Measurements from ENCODE around the gene IPO13.

Gene IPO13

DNA sequence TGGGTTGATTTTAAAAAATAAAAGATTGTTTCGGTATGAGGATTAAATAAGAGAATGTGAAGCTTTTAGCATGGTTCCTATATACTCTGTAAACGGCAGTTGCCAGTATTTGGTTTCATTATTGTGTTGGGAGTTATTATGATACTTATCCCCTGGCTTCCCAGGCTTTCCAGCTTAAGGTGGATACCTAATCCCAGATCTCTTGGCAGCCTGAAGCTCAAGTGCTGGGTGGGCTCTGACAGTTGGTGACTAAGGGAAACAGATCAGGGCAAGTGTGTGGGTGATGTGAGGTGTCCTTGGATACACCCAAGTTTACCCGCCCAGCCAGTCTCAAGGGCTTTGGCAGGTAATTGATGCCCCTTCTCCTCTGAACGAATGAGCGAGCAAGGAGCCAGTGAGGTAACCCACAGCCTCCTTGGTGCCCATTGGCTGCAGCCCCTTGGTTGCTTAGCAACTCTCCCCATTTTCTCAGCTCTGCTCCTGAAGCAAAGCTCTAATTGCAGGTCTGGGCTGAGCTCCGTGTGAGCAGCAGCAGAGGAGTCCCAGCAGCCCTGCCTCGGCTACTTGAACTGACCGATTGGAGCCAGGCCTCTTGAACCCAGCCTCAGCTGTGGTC is 6.1 kb downstream of the IPO13 start:
- no peak for DNase-seq

DNA sequence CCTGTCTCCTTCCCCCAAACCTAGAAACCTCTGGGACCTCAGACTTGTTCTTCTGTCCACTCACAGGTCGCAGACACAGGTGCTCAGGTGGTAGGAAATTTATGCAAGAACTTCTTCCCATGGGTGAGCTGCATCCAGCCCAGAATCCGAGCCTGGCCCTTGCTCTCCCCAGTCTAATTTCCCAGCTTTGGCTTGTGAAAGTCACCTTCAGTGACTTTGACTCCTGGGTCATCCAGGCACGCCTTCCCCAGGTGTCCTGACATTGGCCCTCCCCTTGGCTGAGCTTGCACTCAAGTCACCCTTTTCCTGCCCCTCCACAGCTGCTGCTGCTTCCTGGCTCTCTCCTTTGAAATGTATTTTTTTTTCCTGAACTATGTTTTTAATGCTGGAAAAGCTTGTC is 6.6 kb downstream of the IPO13 start:
- no peak for DNase-seq

DNA sequence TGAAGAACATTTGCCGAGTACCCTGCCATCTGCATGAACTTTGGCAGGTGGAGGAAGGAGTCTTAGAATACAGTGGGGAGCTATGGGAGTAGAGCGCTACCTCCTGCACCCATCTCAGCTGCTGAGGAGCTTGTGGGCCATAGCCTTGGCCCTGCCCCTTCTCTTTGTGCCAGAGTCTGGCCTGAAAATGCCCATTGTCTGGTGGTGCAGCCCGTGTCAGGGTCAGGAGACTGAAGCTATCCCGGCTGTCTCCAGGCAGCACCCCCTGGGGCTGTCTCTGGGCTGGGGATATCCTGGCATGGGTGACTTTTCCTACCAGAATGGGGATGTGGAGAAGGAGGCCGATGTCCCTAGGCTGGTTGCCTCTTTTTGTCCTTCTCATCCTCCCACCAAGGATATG is 7.3 kb downstream of the IPO13 start:
- DNase-seq: no peak

DNA sequence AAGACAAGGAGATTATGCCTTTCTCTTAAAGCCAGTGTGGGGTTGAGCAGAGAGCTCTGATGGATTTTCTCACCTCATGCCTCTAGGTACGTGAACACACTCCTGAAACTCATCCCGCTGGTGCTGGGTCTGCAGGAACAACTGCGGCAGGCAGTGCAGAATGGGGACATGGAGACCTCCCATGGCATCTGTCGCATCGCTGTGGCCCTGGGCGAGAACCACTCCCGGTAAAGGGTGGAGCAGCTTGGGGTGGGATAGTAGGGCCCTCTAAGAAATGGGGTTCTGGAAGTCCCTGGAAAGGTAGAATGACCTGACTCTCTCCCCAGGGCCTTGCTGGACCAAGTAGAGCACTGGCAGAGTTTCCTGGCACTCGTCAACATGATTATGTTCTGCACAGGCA is 9.5 kb downstream of the IPO13 start:
- no peak for DNase-seq

DNA sequence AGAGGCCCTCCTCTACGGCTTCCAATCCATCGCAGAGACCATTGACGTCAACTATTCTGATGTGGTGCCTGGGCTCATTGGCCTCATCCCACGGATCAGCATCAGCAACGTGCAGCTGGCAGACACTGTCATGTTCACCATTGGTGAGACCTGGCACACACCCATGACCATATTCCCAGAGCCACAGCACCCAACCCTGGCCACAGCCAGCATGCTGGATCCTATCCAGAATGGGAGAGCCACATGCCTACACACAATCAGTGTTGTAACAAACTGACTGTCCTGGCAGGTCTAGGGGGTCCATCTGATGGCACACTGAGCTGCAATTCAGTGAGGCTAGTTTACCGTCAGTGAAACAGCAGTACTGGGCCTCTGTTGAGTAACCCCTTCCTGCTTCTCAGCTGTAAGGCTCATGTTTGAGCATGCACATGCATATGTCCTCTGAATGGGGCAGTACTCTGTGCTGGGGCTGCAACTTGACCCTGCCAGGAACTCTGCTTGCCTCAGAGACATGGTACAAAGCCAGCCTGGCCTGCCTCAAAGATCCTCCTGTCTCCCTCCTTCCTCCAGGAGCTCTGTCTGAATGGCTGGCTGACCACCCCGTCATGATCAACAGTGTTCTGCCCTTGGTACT is 10.8 kb downstream of the IPO13 start:
- DNase-seq: no peak

DNA sequence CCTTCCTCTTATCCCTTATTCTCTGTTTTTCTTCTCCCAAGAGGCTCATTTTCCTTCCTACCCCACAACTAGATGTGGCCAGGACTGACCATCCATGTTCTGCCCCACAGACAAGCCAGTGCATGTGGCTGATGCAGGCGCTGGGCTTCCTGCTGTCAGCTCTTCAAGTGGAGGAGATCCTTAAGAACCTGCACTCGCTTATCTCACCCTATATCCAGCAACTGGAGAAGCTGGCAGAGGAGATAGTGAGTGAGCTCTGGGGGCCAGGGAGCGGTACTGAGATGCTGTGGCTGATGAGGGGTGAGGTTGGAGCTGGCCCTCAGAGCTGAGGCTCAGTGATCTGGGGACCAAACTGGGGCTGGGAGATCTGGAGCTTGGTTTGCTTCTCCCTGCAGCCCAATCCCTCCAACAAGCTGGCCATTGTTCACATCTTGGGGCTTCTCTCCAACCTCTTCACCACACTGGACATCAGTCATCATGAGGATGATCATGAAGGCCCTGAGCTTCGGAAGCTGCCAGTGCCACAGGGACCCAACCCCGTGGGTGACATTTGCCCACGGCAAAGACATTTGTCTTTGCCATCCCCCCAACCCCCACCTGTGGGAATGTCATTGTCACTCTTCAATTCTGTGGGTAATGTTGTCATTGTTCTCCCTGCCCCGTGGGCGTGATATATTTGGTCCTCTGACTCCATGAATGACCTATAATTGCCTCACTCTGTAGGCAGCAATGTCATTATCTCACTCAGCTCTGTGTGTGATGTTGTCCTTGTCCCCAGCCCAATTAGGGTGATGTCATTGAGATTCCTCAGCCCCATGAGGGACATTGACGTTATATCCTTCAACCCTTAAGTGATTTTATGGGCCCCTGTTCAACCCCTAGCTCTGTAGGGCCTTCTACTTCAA is 11.9 kb downstream of the IPO13 start:
- DNase-seq: no peak

DNA sequence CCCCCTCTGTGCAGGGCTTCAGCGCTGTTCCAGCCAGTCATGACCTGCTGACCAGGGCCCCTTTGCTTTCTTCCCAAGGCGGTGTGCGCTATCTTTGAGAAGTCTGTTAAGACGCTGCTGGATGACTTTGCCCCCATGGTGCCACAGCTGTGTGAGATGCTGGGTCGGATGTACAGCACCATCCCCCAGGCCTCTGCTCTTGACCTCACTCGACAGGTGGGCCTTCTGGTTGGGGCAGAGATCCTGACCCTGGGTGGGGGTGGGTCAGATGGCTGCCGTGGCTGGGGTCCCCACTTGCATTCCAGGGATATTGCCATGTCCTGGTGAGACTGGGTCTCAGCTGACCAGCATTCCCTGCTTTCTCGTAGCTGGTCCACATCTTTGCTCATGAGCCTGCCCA is 14.0 kb downstream of the IPO13 start:
- DNase-seq: no peak

DNA sequence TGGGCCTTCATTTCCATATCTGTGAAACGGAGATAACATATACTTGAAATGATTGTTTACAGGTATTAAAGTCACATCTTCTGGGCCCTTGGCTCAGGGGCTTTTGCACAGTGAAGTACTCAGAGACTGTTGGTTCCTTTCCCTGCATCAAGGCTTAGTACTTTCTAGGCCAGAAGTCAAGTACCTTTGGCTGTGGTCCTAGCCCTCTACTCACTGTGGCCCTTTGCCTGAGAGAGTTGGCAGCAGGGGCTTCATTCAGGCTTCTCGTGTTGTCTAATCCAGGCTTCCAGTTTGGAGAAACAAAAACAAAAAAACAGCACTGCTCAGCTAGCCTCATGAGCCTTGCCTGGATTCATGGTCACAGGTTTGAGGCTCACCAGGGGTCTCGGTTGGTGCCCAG is 14.9 kb downstream of the IPO13 start:
- no peak for DNase-seq

DNA sequence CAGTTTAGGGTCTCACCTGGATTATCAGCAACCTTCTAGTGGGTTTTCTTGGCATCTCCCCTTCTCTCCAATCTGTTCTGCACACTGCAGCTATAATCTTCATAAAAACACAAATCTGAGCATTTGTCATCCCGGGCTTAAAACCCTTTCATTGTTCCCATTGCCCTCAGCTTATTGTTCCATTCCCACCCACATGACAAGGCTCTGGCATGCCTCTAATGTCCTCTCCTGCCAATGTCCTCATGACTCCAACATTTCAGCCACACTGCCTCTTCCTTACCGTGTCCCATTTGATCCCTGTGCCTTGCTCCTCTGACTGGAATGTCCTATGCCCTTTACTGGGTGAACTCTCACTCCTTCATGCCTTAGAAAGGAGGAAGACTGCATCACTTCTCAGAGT is 15.6 kb downstream of the IPO13 start:
- DNase-seq: no peak

DNA sequence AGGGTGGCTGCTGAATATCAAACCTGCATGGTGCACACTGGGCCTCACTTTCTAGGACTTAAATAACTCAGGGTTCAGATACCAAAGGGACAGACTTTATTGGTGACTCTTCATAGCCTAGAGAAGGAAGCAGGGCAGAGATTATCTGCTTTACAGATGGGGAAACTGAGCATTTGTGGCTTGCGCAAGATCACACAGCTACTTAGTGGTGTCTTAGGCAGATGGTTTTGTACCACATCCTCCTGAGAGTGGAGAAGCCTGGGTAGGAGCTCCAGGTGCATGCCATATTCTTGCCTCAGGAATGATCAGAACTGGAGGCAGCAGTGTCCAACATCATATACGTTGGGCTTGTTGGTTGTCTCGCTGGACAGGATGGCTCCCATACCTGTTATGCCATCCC is 16.3 kb downstream of the IPO13 start:
- DNase-seq: no peak

DNA sequence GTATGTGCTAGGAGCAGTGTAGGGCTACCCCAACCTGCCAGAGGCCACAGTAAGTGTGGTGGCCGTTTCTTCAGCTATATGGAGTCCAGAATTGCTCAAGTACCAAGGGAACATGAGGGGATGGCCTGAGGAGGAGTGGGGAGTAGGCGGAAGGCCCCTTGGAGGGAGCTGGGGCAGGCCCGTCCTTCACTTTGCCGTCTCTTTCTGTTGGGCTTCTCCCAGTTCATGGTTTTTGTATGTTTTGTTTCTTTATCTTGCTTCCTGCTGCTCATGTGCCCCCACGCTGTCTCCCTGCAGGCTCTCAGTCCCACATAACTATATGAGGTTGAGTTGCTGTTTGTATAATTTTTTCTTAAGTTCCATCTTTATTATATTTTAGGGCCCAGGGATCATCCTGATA is 17.1 kb downstream of the IPO13 start:
- no peak for DNase-seq

DNA sequence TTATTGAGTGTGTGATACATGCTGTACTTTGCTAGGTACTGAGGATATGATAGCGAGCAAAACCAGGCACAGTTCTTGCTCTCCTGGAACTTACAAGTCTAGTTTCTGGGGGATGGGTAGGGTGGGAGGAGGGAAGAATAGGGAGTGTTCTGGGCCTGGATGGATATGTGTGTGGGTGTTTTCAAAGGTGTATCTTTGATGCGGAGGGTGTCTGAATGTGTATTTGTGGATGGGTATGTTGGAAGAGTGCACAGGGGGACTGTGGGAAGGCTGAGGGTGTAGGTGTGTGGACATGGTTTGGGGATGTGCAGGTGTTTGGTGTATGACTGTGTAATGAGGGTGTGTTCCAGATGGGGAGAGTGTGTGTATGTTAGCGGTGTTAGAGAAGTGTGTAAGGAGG is 18.6 kb downstream of the IPO13 start:
- no peak for DNase-seq

DNA sequence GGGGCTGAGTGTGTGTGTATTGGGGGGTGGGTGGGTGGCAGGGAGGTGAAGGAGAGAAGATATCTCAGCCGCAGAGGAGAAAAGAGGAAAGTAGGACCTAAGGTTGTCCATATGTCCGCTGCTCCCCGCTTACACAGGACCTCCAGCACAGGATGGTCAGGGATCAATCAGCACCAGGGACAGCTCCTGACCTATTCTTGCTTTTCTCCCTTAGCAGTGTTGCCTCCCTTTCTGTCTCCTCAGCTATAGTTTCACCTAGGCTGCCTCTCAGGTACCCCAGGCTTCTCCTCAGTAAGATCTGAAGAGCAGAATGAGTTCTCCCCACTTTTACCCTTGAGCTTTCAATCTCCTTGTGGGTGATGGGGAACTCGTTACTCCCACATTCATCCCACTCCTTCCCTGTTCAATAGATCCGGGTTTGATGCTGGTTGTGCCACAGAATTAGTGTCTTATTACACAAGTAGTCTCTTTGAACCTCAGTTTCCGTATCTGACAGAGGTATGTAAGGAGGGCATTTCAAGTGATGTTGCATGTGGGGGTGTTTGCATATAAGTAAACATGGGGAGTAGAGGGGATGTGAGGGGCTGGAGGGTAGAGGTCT is 21.7 kb downstream of the IPO13 start:
- no peak for DNase-seq

DNA sequence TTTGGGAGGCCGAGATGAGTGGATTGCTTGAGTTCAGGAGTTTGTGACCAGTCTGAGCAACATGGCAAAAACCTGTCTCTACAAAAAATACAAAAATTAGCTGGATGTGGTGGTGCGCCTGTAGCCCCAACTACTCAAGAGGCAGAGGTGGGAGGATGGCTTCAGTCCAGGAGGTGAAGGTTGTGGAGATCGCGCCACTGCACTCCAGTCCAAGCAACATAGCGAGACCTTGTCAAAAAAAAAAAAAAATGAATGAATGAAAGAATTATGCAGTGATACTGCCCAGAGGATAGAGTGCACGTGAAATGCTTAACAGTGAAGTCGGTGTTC is 22.6 kb downstream of the IPO13 start:
- DNase-seq: no peak

DNA sequence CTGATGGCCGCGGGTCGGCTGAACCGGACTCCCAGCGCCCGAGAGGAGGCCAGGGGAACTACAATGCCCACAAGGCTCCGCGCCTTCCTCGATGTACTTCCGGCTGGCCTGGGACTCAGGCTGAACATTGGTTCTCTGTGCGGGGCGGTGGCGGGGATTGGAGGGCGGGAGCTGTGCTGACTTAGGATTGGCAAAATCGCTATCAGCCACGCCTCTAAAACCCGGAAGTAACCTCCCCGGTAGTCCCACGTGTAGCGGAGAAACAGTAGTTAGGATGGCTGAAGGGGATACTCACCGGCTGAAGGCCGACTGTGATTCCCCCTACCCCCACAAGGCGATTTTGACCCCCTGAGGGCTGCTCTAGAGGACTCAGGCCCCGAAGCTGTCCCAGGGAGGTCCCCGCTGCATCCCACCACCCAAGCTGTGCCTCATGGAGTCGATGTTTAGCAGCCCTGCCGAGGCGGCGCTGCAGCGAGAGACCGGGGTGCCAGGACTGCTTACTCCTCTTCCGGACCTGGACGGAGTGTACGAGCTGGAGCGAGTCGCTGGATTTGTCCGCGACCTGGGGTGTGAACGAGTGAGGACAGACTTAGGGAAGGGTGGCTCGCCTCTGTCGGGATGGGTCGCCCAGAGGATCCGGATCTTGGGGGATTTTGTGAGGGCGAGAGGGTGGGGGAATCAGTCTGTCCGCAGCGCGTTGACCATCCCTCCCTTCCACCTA is 23.2 kb downstream of the IPO13 start, which contains the start of gene DPH2:
Gene DPH2 (plus strand): TSS at position 265 of the 721 bp plus-strand sequence. CDS start 166 bp downstream, at position 431.
- peak; percentile 97 for DNase-seq

DNA sequence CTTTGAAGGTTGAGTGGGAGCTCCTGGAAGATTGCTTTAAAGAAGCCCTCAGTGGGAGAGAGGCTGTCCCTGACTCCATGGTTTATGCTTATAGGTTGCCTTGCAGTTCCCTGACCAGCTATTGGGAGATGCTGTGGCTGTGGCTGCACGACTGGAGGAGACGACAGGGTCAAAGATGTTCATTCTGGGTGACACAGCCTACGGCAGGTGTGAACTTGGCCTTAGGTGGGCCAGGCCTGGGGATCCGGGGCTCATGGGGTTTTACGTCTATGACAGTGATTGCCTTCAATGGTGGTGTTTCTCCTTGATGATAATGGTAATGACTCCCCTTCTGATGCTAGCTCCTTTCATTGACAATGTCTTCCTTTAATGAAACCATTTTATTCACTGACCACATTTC is 23.8 kb downstream of the IPO13 start:
- no peak for DNase-seq

DNA sequence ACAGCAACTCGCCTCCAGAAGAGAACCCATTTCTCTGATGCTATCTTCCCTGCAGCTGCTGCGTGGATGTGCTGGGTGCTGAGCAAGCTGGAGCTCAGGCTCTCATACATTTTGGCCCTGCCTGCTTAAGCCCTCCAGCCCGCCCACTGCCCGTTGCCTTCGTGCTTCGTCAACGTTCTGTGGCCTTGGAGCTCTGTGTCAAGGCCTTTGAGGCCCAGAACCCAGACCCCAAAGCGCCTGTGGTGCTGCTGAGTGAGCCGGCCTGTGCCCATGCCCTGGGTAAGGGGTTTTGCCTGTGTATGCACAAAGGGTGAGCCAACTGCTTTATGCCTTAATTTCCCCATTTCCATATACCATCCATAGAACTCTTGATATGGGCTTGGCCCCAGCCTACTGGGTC is 24.2 kb downstream of the IPO13 start:
- DNase-seq: no peak

DNA sequence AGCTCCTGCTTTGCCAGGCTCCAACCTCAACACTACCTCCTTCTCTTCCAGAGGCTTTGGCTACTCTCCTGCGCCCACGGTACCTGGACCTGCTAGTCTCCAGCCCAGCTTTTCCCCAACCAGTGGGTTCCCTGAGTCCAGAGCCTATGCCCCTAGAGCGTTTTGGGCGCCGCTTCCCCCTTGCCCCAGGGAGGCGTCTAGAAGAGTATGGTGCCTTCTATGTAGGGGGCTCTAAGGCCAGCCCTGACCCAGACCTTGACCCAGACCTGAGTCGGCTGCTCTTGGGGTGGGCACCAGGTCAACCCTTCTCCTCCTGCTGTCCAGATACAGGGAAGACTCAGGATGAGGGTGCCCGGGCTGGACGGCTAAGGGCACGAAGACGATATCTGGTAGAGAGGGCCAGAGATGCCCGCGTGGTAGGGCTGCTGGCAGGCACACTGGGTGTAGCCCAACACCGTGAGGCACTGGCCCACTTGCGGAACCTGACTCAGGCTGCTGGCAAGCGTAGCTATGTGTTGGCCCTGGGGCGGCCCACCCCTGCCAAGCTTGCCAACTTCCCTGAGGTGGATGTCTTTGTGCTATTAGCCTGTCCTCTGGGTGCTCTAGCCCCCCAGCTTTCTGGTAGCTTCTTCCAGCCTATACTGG is 24.7 kb downstream of the IPO13 start:
- DNase-seq: no peak

DNA sequence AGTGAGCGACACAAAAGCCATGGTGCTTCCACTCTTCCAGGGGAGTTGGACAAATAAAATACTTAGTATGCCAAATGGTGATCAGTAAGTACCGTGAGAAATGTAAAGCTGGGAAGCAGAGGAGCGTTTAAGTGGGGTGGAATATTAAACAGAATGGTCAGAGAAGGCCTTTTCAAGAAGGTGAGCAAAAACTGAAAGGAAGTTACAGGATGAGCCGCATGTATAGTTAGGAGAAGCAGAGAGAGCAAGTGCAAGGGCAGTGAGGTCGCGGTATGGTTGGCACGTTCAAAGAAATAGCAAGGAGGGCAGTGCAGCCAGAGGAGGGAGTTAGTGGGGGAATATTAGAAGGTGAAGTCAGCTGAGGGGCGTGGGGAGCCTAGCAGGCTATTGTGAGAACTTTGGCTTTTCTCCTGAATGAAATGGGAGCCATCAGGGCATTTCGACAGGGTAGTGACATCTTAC is 27.3 kb downstream of the IPO13 start:
- no peak for DNase-seq

DNA sequence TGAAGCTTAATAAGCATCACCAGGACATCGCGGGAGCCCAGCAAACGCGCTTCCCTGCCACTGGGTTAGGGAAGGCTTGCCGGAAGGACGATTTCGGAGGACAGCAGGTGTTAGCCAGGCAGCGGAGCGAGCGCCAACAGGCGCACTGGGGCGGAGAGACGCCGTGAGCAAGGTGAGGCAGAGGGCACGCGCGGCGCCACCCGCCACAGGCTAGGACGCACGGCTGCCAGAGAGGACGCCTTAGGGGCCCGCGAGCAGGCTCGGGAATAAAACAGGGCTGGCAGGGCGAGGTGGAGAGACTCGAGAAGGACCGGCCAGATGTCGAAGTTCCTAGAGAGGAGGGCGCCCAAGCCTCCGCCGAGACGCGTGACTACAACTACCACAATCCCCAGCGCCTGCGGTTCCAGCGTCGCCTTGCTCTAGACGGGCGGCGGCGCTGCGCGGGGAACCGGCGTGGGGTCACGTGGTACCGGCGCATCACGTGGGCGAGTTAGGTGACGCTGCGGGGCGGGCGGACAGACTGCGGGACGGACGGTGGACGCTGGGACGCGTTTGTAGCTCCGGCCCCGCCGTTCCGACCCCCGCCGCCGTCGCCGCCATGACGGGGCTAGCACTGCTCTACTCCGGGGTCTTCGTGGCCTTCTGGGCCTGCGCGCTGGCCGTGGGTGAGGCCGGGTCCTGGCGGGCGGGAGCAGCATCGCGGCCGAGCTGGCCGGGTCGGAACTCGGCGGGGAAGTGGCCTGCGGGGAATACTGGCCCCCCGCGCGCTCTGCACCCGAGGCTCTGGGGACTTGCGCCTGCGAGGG is 27.9 kb downstream of the IPO13 start, which contains the start of gene ATP6V0B:
Gene ATP6V0B (plus strand): TSS at position 518 of the 806 bp plus-strand sequence. CDS start 81 bp downstream, at position 599.
- peak; percentile 98 for DNase-seq

DNA sequence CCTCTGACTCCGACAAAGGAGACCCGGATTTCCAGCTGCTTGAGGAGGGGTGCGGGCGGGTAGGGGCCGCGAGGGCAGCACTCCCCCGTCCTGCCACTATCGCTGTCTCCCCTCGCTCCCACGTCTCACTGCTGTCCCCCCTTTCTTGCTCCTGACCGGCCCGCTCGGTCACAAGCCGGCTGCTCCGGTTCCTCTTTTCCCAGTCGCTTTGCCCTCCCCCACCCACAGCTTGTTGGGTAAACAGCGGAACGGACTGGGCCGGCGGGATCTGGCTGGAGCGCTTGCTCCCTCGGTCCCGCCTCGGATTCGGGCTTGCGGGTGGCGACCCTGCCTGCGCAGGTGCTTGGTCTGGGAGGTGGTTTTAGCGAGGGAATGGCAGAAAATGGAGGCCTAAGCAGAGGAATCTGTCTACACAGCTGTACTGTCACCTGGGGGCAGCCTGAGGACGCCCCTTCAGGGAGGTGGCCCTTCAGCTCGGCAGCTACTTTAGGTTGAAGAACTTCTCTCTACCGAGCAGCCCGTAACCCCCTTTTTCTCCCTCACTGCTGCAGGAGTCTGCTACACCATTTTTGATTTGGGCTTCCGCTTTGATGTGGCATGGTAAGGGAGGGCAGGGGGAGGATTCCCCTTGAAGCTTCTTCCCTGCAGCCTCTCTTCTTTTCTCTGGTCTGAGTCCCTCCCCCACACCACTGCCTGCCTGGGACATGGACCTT is 28.7 kb downstream of the IPO13 start:
- DNase-seq: peak; percentile 42

Measured in stimulated activated CD8-positive, alpha-beta memory T cell treated with anti-CD3 and anti-CD28 coated beads, Interleukin-4, amount 100 ng/mL, for 48 hours (primary cell).